K562 (cell line): Measurements from ENCODE around the gene POLD4. TPM values are rescaled to one million over a fixed set of nuclear protein-coding genes. Genes with fewer than 3 reads are reported as not detected.

Experiments used
- ARNT ChIP-seq, 2 experiments: fragments of 450-650 bp; IDR thresholded peaks; 2 replicates each; pipeline ENCODE4 v1.6.1; 2016; ENCODE audit warnings: mild to moderate bottlenecking in 1 of 2
- ATF3 ChIP-seq, 2 experiments: fragments of 450-650 bp in 1 of 2; sonication (generic) in 1 of 2; formaldehyde crosslinking in 1 of 2; IDR thresholded peaks in 1 of 2; conservative IDR thresholded peaks in 1 of 2; 2 replicates each; pipeline versions ENCODE4 v1.6.1 to v1.8.1; 2016 to 2023; ENCODE audit warnings: mild to moderate bottlenecking in 2 of 2, moderate library complexity in 2 of 2, inconsistent platforms in 1 of 2, missing genetic modification reagents in 1 of 2
- CEBPB ChIP-seq: fragments of 450-650 bp; IDR thresholded peaks from 2 replicates; pipeline ENCODE4 v1.6.1; 2016; ENCODE audit warnings: missing genetic modification characterization, missing compliant biosample characterization
- DPF2 ChIP-seq: fragments of 450-650 bp; IDR thresholded peaks from 2 replicates; pipeline ENCODE4 v1.6.1; 2016
- FOXM1 ChIP-seq, 2 experiments: fragments of 450-650 bp in 1 of 2; sonication (generic) in 1 of 2; formaldehyde crosslinking in 1 of 2; IDR thresholded peaks; 2 replicates each; pipeline versions ENCODE4 v1.6.1 to v1.9.0; 2017 to 2022; ENCODE audit warnings: low read depth in 2 of 2, mild to moderate bottlenecking in 2 of 2, missing genetic modification reagents in 1 of 2, moderate library complexity in 1 of 2
- MYC ChIP-seq, 2 experiments: fragments of 250-450 bp in 1 of 2; sonication (Bioruptor Pico) in 1 of 2; IDR thresholded peaks; 2 replicates each; pipeline versions ENCODE4 v1.5.1 to v1.6.1; 2012 to 2021; ENCODE audit warnings: low read depth in 2 of 2, borderline replicate concordance in 1 of 2, improper control_type of control experiment in 1 of 2, low read length in 1 of 2, mild to moderate bottlenecking in 1 of 2, moderate library complexity in 1 of 2
- RB1 ChIP-seq: fragments of 450-650 bp; IDR thresholded peaks from 2 replicates; pipeline ENCODE4 v1.6.1; 2017; ENCODE audit warnings: low read depth, mild to moderate bottlenecking
- SAP30 ChIP-seq: fragments of 200-600 bp; sonication (generic); IDR thresholded peaks from 2 replicates; pipeline ENCODE4 v1.6.1; 2012; ENCODE audit warnings: borderline replicate concordance, low read depth, mild to moderate bottlenecking, moderate library complexity, low read length, control low read depth, inconsistent platforms; ENCODE audit not compliant: insufficient read depth, poor library complexity, severe bottlenecking
- XRCC3 ChIP-seq: fragments of 450-650 bp; IDR thresholded peaks from 2 replicates; pipeline ENCODE4 v1.6.1; 2017; ENCODE audit warnings: mild to moderate bottlenecking, moderate library complexity
- XRCC5 ChIP-seq: fragments of 200-400 bp; formaldehyde crosslinking; IDR thresholded peaks from 2 replicates; pipeline ENCODE4 v1.6.1; 2017; ENCODE audit warnings: low read depth, mild to moderate bottlenecking, low read length
- ZBTB33 ChIP-seq: sonication (generic); formaldehyde crosslinking; IDR thresholded peaks from 2 replicates; pipeline ENCODE4 v1.8.1; 2023; ENCODE audit warnings: mild to moderate bottlenecking, missing genetic modification reagents
- ZC3H4 ChIP-seq: sonication (generic); formaldehyde crosslinking; IDR thresholded peaks from 2 replicates; pipeline ENCODE4 v1.9.0; 2021; ENCODE audit warnings: missing genetic modification reagents, borderline replicate concordance
- ZFX ChIP-seq: sonication (generic); formaldehyde crosslinking; IDR thresholded peaks from 2 replicates; pipeline ENCODE4 v1.8.0; 2022; ENCODE audit warnings: mild to moderate bottlenecking, missing genetic modification reagents, moderate library complexity
- ZKSCAN1 ChIP-seq: fragments of 150-350 bp; IDR thresholded peaks from 2 replicates; pipeline ENCODE4 v1.6.1; 2016; ENCODE audit warnings: low read depth, low read length
- polyA plus RNA-seq, 8 experiments: library from polyadenylated mRNA; depleted of rRNA in 4 of 8; stranded (reverse) in 5 of 8; unstranded in 3 of 8; fragments of >200 nt; fragmentation: Nextera tagmentation in 2 of 8; fragmentation: Illumina TruSeq in 1 of 8; extraction: Ambion mirVana in 2 of 8; extraction: Trizol in 1 of 8; gene quantifications; 2 replicates each; pipeline versions ENCODE4 v1.2.1 to v1.2.3, GENCODE V29; 2011 to 2014; ENCODE audit warnings: inconsistent platforms in 1 of 8, missing spikeins in 1 of 8
- total RNA-seq, 7 experiments: library from RNA; depleted of rRNA in 6 of 7; stranded (reverse); fragments of >200 nt in 6 of 7; fragmentation: Illumina TruSeq in 2 of 7; extraction: Trizol in 2 of 7; gene quantifications; 2 replicates each; pipeline versions ENCODE4 v1.2.1 to v1.2.3, GENCODE V29; 2011 to 2021; ENCODE audit warnings: low replicate concordance in 1 of 7
- TF ChIP-seq, protein P1 (sequence below): sonication (generic); formaldehyde crosslinking; IDR thresholded peaks from 2 replicates; pipeline ENCODE4 v1.8.0; 2022; ENCODE audit warnings: mild to moderate bottlenecking, missing genetic modification reagents, borderline replicate concordance
- TF ChIP-seq, protein P2 (sequence below): sonication (generic); formaldehyde crosslinking; IDR thresholded peaks from 2 replicates; pipeline ENCODE4 v1.8.0; 2022; ENCODE audit warnings: missing genetic modification reagents, mild to moderate bottlenecking, borderline replicate concordance

POLD4 gene
- total and polyA plus RNA-seq, 9 of the 15 experiments (the other 6 are each of a cell fraction or from before 2014, with no cell fraction given), result 5.8 to 64.5 (median 18.3) TPM

GRCh38 chr11:67317888-67318555 is 35.3 kb downstream of the POLD4 start (continued):
- TF ChIP-seq XRCC3, result no peak
- 0 out of 2 replicates have a peak, but pooled peaks have one; percentile 31 for TF ChIP-seq ZC3H4 (CRISPR knock-in tag)
- 0 out of 2 replicates have a peak, but pooled peaks have one; percentile 1 for TF ChIP-seq XRCC5
- peak; percentile 29 for TF ChIP-seq ZBTB33
- TF ChIP-seq, protein P1, sequence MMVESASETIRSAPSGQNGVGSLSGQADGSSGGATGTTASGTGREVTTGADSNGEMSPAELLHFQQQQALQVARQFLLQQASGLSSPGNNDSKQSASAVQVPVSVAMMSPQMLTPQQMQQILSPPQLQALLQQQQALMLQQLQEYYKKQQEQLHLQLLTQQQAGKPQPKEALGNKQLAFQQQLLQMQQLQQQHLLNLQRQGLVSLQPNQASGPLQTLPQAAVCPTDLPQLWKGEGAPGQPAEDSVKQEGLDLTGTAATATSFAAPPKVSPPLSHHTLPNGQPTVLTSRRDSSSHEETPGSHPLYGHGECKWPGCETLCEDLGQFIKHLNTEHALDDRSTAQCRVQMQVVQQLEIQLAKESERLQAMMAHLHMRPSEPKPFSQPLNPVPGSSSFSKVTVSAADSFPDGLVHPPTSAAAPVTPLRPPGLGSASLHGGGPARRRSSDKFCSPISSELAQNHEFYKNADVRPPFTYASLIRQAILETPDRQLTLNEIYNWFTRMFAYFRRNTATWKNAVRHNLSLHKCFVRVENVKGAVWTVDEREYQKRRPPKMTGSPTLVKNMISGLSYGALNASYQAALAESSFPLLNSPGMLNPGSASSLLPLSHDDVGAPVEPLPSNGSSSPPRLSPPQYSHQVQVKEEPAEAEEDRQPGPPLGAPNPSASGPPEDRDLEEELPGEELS (CRISPR knock-in tag), result 0 out of 2 replicates have a peak, but pooled peaks have one; percentile 69
- no peak for TF ChIP-seq ATF3 (IDR thresholded peaks at IDR 0.05)
- TF ChIP-seq ATF3 (CRISPR knock-in tag; conservative IDR thresholded peaks at IDR 0.05), result 0 out of 2 replicates have a peak, but pooled peaks have one; percentile 30
- TF ChIP-seq MYC (IDR thresholded peaks at IDR 0.05; ENCODE audit: low read depth, low read length), result no peak
- no peak for TF ChIP-seq MYC (CRISPR knock-in tag; IDR thresholded peaks at IDR 0.05; ENCODE audit: borderline replicate concordance, low read depth)
- TF ChIP-seq RB1, result peak; percentile 18; the same call in 1 of the 2 replicates
- 0 out of 2 replicates have a peak, but pooled peaks have one; percentile 0 for TF ChIP-seq ZKSCAN1
- TF ChIP-seq, protein P2, sequence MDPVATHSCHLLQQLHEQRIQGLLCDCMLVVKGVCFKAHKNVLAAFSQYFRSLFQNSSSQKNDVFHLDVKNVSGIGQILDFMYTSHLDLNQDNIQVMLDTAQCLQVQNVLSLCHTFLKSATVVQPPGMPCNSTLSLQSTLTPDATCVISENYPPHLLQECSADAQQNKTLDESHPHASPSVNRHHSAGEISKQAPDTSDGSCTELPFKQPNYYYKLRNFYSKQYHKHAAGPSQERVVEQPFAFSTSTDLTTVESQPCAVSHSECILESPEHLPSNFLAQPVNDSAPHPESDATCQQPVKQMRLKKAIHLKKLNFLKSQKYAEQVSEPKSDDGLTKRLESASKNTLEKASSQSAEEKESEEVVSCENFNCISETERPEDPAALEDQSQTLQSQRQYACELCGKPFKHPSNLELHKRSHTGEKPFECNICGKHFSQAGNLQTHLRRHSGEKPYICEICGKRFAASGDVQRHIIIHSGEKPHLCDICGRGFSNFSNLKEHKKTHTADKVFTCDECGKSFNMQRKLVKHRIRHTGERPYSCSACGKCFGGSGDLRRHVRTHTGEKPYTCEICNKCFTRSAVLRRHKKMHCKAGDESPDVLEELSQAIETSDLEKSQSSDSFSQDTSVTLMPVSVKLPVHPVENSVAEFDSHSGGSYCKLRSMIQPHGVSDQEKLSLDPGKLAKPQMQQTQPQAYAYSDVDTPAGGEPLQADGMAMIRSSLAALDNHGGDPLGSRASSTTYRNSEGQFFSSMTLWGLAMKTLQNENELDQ, result 0 out of 2 replicates have a peak, but pooled peaks have one; percentile 32
- 0 out of 2 replicates have a peak, but pooled peaks have one; percentile 8 for TF ChIP-seq DPF2
- no peak for TF ChIP-seq CEBPB
- TF ChIP-seq ARNT (IDR thresholded peaks at IDR 0.05), result no peak
- no peak for TF ChIP-seq FOXM1 (IDR thresholded peaks at IDR 0.05; ENCODE audit: low read depth)
- peak; percentile 52; the same call in 1 of the 2 replicates for TF ChIP-seq FOXM1 (CRISPR knock-in tag; IDR thresholded peaks at IDR 0.05; ENCODE audit: low read depth)
- peak; percentile 78 for TF ChIP-seq SAP30
- TF ChIP-seq ZFX (CRISPR knock-in tag), result peak; percentile 88
